ENCODE data around the gene TMEM131L. TPM values are rescaled to one million over a fixed set of nuclear protein-coding genes. Genes with fewer than 3 reads are reported as not detected.
"Not testable (repeated sequence)": the region's sequence is repeated elsewhere in the genome, so short reads cannot be mapped to it uniquely, and the experiment has no call there.

TMEM131L gene
- total RNA-seq, 1 donor from 2014 or later = 60.2 TPM

DNA sequence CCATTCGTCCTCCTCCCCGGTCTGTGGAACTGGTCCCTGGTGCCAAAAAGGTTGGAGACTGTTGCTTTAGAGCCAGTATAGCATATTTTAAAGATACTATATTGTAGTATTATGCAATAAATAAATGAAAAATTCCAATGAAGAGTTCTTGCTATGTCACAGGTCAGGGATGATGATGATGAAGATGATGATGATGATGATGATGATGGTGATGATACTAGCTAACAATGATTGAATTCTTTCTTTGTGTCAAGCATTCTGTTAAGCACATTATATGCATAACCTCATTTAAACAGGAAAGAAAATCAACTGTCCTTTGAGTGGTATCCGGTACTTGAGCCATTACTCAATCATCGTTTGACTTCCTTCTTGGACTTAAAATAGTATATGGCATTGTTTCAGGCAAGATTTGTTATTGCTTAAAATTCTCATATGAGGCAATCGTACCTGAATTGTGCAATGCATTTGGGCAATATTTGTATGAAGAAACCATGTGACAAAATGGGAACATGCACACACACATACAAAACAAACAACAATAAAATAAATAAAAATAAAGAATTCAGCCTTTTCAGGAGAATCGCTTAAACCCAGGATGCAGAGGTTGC lies 195.2 kb downstream of the TMEM131L start:
- Mint-ChIP-seq H3K27me3 (ENCODE audit: unreplicated experiment) (peaks cover 2% of the 10 kb centered on the region), H3K4me1 (ENCODE audit: low read depth, unreplicated experiment) (no peaks in the 10 kb centered on the region), H3K4me3 (ENCODE audit: unreplicated experiment) (no peak overlapping the region), H3K27ac (ENCODE audit: unreplicated experiment) (no peak overlapping the region), H3K9me3 (ENCODE audit: unreplicated experiment) (peaks cover 2% of the 10 kb centered on the region), H3K36me3 (ENCODE audit: unreplicated experiment) (peaks cover 11% of the 10 kb centered on the region)
- DNase-seq = no peak
- no peak for TF ChIP-seq CTCF (IDR thresholded peaks at IDR 0.05; ENCODE audit: partially characterized antibody, unreplicated experiment)

- DNase-seq = no peak
Observed at GRCh38 chr4:153661908-153662307, 195.7 kb downstream of the TMEM131L start.

DNA sequence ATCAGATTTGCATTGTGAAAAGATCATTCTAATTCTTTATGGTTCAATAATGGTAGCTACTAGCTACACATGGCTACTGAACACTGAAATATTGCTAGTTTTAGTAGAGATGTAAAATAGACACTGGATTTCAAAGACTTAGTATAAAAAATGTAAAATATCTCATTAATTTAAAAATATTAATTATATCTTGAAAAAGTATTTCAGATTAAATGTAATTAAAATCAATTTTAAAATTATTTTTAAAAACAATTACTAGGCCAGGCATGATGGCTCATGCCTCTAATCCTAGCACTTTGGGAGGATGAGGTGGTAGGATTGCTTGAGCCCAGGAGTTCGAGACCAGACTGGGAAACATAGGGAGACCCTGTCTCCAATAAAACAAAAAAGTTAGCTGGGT lies 197.5 kb downstream of the TMEM131L start:
- no peaks in the 10 kb centered on the region for H3K4me1 Mint-ChIP-seq (ENCODE audit: low read depth, unreplicated experiment)
- peaks cover 11% of the 10 kb centered on the region for H3K36me3 Mint-ChIP-seq (ENCODE audit: unreplicated experiment)
- no peak overlapping the region for H3K27ac Mint-ChIP-seq (ENCODE audit: unreplicated experiment)
- no peak for DNase-seq
- H3K27me3 Mint-ChIP-seq (ENCODE audit: unreplicated experiment) = no peaks in the 10 kb centered on the region
- H3K4me3 Mint-ChIP-seq (ENCODE audit: unreplicated experiment) = no peak overlapping the region
- no peak for TF ChIP-seq CTCF (IDR thresholded peaks at IDR 0.05; ENCODE audit: partially characterized antibody, unreplicated experiment)
- peaks cover 2% of the 10 kb centered on the region for H3K9me3 Mint-ChIP-seq (ENCODE audit: unreplicated experiment)

More at GRCh38 chr4:153661908-153662307, 195.7 kb downstream of the TMEM131L start:
- H3K27ac Mint-ChIP-seq (ENCODE audit: unreplicated experiment) = no peak overlapping the region
- TF ChIP-seq CTCF (IDR thresholded peaks at IDR 0.05; ENCODE audit: partially characterized antibody, unreplicated experiment) = no peak
- no peaks in the 10 kb centered on the region for H3K4me1 Mint-ChIP-seq (ENCODE audit: low read depth, unreplicated experiment)
- peaks cover 11% of the 10 kb centered on the region for H3K36me3 Mint-ChIP-seq (ENCODE audit: unreplicated experiment)
- peaks cover 2% of the 10 kb centered on the region for H3K9me3 Mint-ChIP-seq (ENCODE audit: unreplicated experiment)
- no peak overlapping the region for H3K4me3 Mint-ChIP-seq (ENCODE audit: unreplicated experiment)
- peaks cover 2% of the 10 kb centered on the region for H3K27me3 Mint-ChIP-seq (ENCODE audit: unreplicated experiment)

DNA sequence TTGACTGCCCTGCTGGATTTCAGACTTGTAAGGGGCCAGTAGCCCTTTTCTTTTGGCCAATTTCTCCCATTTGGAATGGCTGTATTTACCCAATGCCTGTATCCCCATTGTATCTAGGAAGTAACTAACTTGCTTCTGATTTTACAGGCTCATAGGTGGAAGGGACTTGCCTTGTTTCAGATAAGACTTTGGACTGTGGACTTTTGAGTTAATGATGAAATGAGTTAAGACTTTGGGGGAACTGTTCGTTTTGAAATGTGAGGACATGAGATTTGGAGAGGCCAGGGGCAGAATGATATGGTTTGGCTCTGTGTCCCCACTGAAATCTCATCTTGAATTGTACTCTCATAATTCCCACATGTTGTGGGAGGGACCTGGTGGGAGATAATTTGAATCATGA lies 200.3 kb downstream of the TMEM131L start:
- not testable (repeated sequence) for H3K9me3 Mint-ChIP-seq (ENCODE audit: unreplicated experiment); H3K27me3 Mint-ChIP-seq (ENCODE audit: unreplicated experiment); H3K4me1 Mint-ChIP-seq (ENCODE audit: low read depth, unreplicated experiment); H3K4me3 Mint-ChIP-seq (ENCODE audit: unreplicated experiment); H3K27ac Mint-ChIP-seq (ENCODE audit: unreplicated experiment); DNase-seq
- H3K36me3 Mint-ChIP-seq (ENCODE audit: unreplicated experiment) = peaks cover 11% of the 10 kb centered on the region

DNA sequence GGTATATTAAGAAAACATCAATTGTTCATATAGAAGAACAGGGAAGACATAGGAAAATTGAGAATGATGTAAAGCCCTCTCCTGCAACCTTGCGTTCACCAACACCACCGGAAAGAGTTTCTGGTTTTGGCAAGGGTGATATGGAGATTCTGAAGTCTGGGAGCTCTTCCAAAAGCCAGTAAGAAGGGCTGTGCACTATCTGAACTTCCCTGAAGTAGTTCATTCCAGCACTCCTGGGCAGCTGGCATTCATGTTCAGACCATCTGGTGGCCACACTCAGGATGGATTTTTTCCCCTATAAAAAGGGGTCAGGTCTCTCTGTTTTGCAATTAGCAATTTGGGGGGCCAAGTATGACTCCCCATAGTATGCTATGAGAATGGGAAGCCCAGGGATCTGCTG lies 202.5 kb downstream of the TMEM131L start:
- H3K27ac Mint-ChIP-seq (ENCODE audit: unreplicated experiment) = no peak overlapping the region
- no peaks in the 10 kb centered on the region for H3K27me3 Mint-ChIP-seq (ENCODE audit: unreplicated experiment)
- peaks cover 6% of the 10 kb centered on the region for H3K36me3 Mint-ChIP-seq (ENCODE audit: unreplicated experiment)
- no peaks in the 10 kb centered on the region for H3K4me1 Mint-ChIP-seq (ENCODE audit: low read depth, unreplicated experiment)
- TF ChIP-seq CTCF (IDR thresholded peaks at IDR 0.05; ENCODE audit: partially characterized antibody, unreplicated experiment) = no peak
- H3K4me3 Mint-ChIP-seq (ENCODE audit: unreplicated experiment) = no peak overlapping the region
- H3K9me3 Mint-ChIP-seq (ENCODE audit: unreplicated experiment) = peaks cover 2% of the 10 kb centered on the region
- no peak for DNase-seq
